ENCODE measurements around the gene STIM2.

- TF ChIP-seq CTCF (IDR thresholded peaks at IDR 0.05; ENCODE audit: low read length) (no peak), EZH2 (optimal IDR thresholded peaks at IDR 0.05; ENCODE audit: low read depth, low read length) (no peak), EZH2phosphoT487 (IDR thresholded peaks at IDR 0.05; ENCODE audit: low read length) (no peak)
Measured at GRCh38 chr4:27058819-27059406, 198.3 kb downstream of the STIM2 start.

All from MM.1S (cell line).